ENCODE measurements around the gene CHEK1.
"Not testable (repeated sequence)": the region's sequence is repeated elsewhere in the genome, so short reads cannot be mapped to it uniquely, and the experiment has no call there.

Gene CHEK1

DNA sequence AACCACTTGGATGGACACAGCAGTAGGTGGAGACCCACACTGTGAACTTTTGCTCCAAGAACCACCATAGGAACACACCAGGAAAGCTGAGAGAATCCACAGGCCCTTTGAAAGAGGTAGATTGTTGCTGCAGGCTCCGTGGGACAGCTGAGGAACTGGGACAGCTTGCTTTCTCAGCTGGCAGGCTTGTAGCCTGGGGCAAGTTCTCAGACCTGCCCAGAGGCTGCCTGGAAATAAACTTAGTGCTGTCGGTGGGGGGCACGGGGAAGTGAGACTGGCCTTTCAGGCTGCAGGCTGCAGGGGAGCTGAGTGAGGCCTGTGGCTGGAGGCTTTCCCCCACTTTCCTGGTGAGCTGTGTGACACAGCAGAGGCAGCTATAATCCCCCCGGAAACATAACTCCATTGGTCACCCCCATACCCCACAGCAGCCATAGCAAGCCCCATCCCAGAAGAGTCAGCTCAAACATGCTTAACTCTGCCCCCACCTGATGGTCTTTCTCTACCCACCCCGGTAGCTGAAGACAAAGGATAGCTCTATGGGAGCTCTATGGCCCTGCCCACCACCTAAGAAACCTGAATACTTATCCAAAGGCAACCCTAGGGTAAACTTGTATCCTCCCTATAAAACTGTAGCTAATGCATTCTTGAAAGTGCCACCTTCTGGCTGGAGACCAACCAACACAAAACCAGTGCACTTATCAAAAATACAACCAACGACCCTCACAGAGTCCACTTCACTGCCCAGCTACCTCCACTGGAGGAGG, 77.1 kb downstream of the CHEK1 start:
- DNase-seq, result no peak

DNA sequence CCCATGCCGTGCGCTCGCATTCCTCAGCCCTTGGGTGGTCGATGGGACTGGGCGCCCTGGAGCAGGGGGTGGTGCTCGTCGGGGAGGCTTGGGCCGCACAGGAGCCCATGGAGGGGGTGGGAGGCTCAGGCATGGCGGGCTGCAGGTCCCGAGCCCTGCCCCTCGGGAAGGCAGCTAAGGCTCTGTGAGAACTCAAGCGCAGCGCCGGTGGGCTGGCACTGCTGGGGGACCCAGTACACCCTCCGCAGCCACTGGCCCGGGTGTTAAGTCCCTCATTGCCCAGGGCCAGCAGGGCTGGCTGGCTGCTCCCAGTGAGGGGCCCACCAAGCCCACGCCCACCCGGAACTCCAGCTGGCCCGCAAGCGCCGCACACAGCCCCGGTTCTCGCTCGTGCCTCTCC, 79.7 kb downstream of the CHEK1 start:
- not testable (repeated sequence) for DNase-seq

DNA sequence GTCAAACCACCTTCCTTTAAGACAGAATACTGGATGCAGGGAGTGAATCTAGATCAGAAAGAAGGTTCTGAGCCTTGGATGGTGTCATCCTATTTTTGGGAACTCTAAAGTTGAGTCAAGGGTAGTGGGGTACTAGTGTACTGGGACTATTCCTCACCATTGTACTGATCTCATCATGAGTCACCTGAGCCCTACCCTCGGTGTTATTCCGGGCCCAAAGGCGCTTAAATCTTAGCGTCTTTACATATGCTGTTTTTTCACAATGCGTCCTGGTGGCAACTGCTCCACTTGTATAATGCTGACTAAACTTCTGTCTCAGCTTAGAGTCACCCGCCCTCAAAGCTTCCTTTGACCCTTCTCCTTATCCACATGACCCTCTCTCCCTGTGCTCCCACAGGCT, 95.8 kb downstream of the CHEK1 start:
- no peak for DNase-seq

DNA sequence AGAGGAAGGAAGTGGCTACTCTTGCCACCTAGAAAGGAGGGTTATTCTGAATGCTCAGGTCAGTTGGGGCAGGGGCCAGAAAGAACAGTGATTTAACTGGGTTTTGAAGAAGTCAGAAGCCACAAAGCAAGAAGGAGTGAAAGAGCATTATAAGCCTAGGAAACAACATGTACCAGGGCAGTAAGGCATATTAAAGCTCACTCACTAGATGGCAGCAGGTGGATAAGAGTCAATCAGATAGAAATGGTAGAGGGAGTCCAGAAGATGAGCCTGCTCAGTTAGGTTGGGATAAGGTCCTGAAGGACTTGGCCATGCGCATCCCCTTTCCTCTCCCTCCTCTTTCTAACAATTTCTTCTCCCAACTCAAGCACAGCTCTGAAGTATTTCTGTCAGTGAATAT, 99.2 kb downstream of the CHEK1 start:
- DNase-seq, result no peak
